ENCODE data around the gene AFF3.

Gene AFF3

GRCh38 chr2:99771681-99772333 lies 370.6 kb downstream of the AFF3 start:
- Histone ChIP-seq H3K4me2 (ENCODE audit: low read length) (no peak overlapping the region), H2AFZ (ENCODE audit: low read length) (no peak overlapping the region), H3K9ac (ENCODE audit: low read length) (no peak overlapping the region), H3K27me3 (ENCODE audit: insufficient read depth, low read length) (no peaks in the 10 kb centered on the region), H3K9me2 (ENCODE audit: low read depth, low read length) (no peaks in the 10 kb centered on the region), H3F3A (ENCODE audit: insufficient read depth, low read length) (no peaks in the 10 kb centered on the region), H3K79me2 (ENCODE audit: insufficient read depth, low read length) (no peaks in the 10 kb centered on the region), H3K4me1 (ENCODE audit: insufficient read depth, low read length, severe bottlenecking) (peaks cover 10% of the 10 kb centered on the region), H3K4me3 (ENCODE audit: low read depth, low read length, poor library complexity, severe bottlenecking) (no peak overlapping the region), H4K20me1 (ENCODE audit: insufficient read depth, low read length) (no peaks in the 10 kb centered on the region), H3K9me3 (ENCODE audit: low read length) (no peaks in the 10 kb centered on the region), H3K36me3 (ENCODE audit: insufficient read depth, low read length) (peaks cover 68% of the 10 kb centered on the region), H3K27ac (ENCODE audit: low read depth, low read length, poor library complexity, severe bottlenecking) (no peak overlapping the region)
- TF ChIP-seq EZH2 (IDR thresholded peaks at IDR 0.05; ENCODE audit: borderline replicate concordance, low read length) (no peak), CTCF (IDR thresholded peaks at IDR 0.05; ENCODE audit: low read length) (no peak)

- H3K4me3 ChIP-seq (ENCODE audit: low read depth, low read length, poor library complexity, severe bottlenecking): no peak overlapping the region
- no peak overlapping the region for H3K4me2 ChIP-seq (ENCODE audit: low read length)
- H3K36me3 ChIP-seq (ENCODE audit: insufficient read depth, low read length): peaks cover 64% of the 10 kb centered on the region
- TF ChIP-seq EZH2 (IDR thresholded peaks at IDR 0.05; ENCODE audit: borderline replicate concordance, low read length) (no peak), CTCF (IDR thresholded peaks at IDR 0.05; ENCODE audit: low read length) (no peak)
- H2AFZ ChIP-seq (ENCODE audit: low read length): no peak overlapping the region
- no peaks in the 10 kb centered on the region for H4K20me1 ChIP-seq (ENCODE audit: insufficient read depth, low read length)
- no peak overlapping the region for H3K27ac ChIP-seq (ENCODE audit: low read depth, low read length, poor library complexity, severe bottlenecking)
- no peaks in the 10 kb centered on the region for H3F3A ChIP-seq (ENCODE audit: insufficient read depth, low read length)
- H3K9me3 ChIP-seq (ENCODE audit: low read length): no peaks in the 10 kb centered on the region
- no peaks in the 10 kb centered on the region for H3K27me3 ChIP-seq (ENCODE audit: insufficient read depth, low read length)
- H3K9me2 ChIP-seq (ENCODE audit: low read depth, low read length): no peaks in the 10 kb centered on the region
- no peaks in the 10 kb centered on the region for H3K79me2 ChIP-seq (ENCODE audit: insufficient read depth, low read length)
- H3K4me1 ChIP-seq (ENCODE audit: insufficient read depth, low read length, severe bottlenecking): peaks cover 10% of the 10 kb centered on the region
- no peak overlapping the region for H3K9ac ChIP-seq (ENCODE audit: low read length)
Observed at GRCh38 chr2:99770876-99771275, 371.5 kb downstream of the AFF3 start.

- H4K20me1 ChIP-seq (ENCODE audit: insufficient read depth, low read length): no peaks in the 10 kb centered on the region
- no peak overlapping the region for H3K4me2 ChIP-seq (ENCODE audit: low read length)
- no peaks in the 10 kb centered on the region for H3F3A ChIP-seq (ENCODE audit: insufficient read depth, low read length)
- no peaks in the 10 kb centered on the region for H3K9me2 ChIP-seq (ENCODE audit: low read depth, low read length)
- no peaks in the 10 kb centered on the region for H3K9me3 ChIP-seq (ENCODE audit: low read length)
- H3K79me2 ChIP-seq (ENCODE audit: insufficient read depth, low read length): no peaks in the 10 kb centered on the region
- H3K27me3 ChIP-seq (ENCODE audit: insufficient read depth, low read length): no peaks in the 10 kb centered on the region
- H3K4me1 ChIP-seq (ENCODE audit: insufficient read depth, low read length, severe bottlenecking): no peaks in the 10 kb centered on the region
- no peak overlapping the region for H3K9ac ChIP-seq (ENCODE audit: low read length)
- no peak overlapping the region for H2AFZ ChIP-seq (ENCODE audit: low read length)
- TF ChIP-seq CTCF (IDR thresholded peaks at IDR 0.05; ENCODE audit: low read length) (no peak), EZH2 (IDR thresholded peaks at IDR 0.05; ENCODE audit: borderline replicate concordance, low read length) (no peak)
- no peak overlapping the region for H3K27ac ChIP-seq (ENCODE audit: low read depth, low read length, poor library complexity, severe bottlenecking)
- H3K36me3 ChIP-seq (ENCODE audit: insufficient read depth, low read length): peaks cover 51% of the 10 kb centered on the region
- no peak overlapping the region for H3K4me3 ChIP-seq (ENCODE audit: low read depth, low read length, poor library complexity, severe bottlenecking)
Observed at GRCh38 chr2:99765731-99766318, 376.6 kb downstream of the AFF3 start.

Data from OCI-LY1 (cell line).